Esophagus muscularis mucosa (tissue), 4 donors: Measurements from ENCODE around the gene DXO. TPM values are rescaled to one million over a fixed set of nuclear protein-coding genes. Genes with fewer than 3 reads are reported as not detected.
"Not testable (repeated sequence)": the region's sequence is repeated elsewhere in the genome, so short reads cannot be mapped to it uniquely, and the experiment has no call there.

Experiments
- DNase-seq: peaks from one replicate; pipeline ENCODE4 v3.0.0-alpha.2; 2017; ENCODE audit errors: extremely low spot score
- H3K27ac ChIP-seq, 4 donors: fragments of 200-600 bp; sonication (generic); replicated peaks in 1 of 4; 1 replicate in 3 of 4; 2 replicates in 1 of 4; pipeline ENCODE4 v1.5.1; 2016 to 2019; ENCODE audit warnings: mild to moderate bottlenecking in 1 of 4
- H3K27me3 ChIP-seq, 4 donors: fragments of 200-600 bp; sonication (generic); one replicate each; pipeline versions ENCODE4 v1.5.1 to v1.6.0; 2016 to 2019
- H3K36me3 ChIP-seq, 4 donors: fragments of 200-600 bp; sonication (generic); one replicate each; pipeline ENCODE4 v1.5.1; 2016 to 2019
- H3K4me1 ChIP-seq, 4 donors: fragments of 200-600 bp; sonication (generic); one replicate each; pipeline ENCODE4 v1.5.1; 2016 to 2019
- H3K4me3 ChIP-seq, 4 donors: fragments of 200-600 bp; sonication (generic); 1 replicate in 2 of 4; 2 replicates in 2 of 4; pipeline ENCODE4 v1.5.1; 2016 to 2019; ENCODE audit warnings: mild to moderate bottlenecking in 4 of 4, moderate library complexity in 1 of 4
- H3K9me3 ChIP-seq, 4 donors: fragments of 200-600 bp; sonication (generic); 1 replicate in 3 of 4; 2 replicates in 1 of 4; pipeline ENCODE4 v1.5.1; 2016 to 2019
- EP300 ChIP-seq: sonication (generic); formaldehyde crosslinking; IDR thresholded peaks from one replicate; pipeline ENCODE4 v1.6.1; 2017; ENCODE audit warnings: antibody characterized with exemption
- POLR2A ChIP-seq: fragments of 450-650 bp; IDR thresholded peaks from one replicate; pipeline ENCODE4 v1.6.1; 2017; ENCODE audit warnings: antibody characterized with exemption, moderate library complexity, mild to moderate bottlenecking, low read depth
- POLR2AphosphoS5 ChIP-seq, 2 donors: sonication (generic); formaldehyde crosslinking; IDR thresholded peaks; one replicate each; pipeline ENCODE4 v1.6.1; 2017; ENCODE audit warnings: antibody characterized with exemption in 2 of 2
- WGBS: methylation state at CpG from one replicate; pipeline ENCODE4 v1.1.5; 2018; 5-methylcytosine and 5-hydroxymethylcytosine counted together
- intact Hi-C: fragments of 100-400 bp; cut with DNase I; formaldehyde crosslinking; loops from one replicate; pipeline ENCODE4 v1.15.1; 2023
- total RNA-seq, 4 donors: library from RNA; depleted of rRNA; stranded (reverse); fragments of >200 nt; gene quantifications; one replicate each; pipeline versions ENCODE4 v1.1.0 to v1.2.1, GENCODE V29; 2016
- TF ChIP-seq, protein P1 (sequence below), 3 experiments: fragments of 200-600 bp in 2 of 3; fragments of 450-650 bp in 1 of 3; sonication (generic) in 2 of 3; IDR thresholded peaks; one replicate each; pipeline ENCODE4 v1.5.1; 2017 to 2019; ENCODE audit warnings: antibody characterized with exemption in 3 of 3, mild to moderate bottlenecking in 2 of 3, moderate library complexity in 1 of 3

DXO gene
- total RNA-seq, 4 donors from 2014 or later, result 12.9 to 18.4 (median 15.9) TPM

DNA sequence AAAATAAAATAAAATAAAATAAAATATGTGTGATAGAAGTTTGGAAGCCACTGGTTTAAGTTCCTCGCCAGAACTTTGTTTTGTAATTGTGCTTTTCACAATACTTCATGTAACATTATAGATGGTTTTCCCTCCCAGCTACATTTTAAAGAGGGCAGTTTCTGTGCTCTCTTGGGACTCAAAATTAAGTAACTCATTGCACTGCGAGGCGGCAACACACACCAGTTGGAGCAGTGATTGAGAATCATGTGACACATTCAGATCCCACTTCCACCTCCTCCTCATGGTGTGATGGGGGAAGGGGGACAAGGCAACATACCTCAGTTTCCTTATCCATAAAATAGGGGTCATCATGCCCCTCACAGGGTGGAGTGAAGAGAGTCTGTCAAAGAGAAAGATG is 36.9 kb downstream of the DXO start:
- Histone ChIP-seq H3K36me3 (no peaks in the 10 kb centered on the region), H3K9me3 (no peaks in the 10 kb centered on the region), H3K4me3 (no peak overlapping the region), H3K27me3 (peaks cover 0 to 4% (median 0%) of the 10 kb centered on the region in 4 donors), H3K4me1 (no peaks in the 10 kb centered on the region), H3K27ac (no peak overlapping the region)
- DNase-seq, result no peak
- TF ChIP-seq EP300 (no peak), POLR2AphosphoS5 (IDR thresholded peaks at IDR 0.05) (no peak), POLR2A (no peak)
- TF ChIP-seq, protein P1, sequence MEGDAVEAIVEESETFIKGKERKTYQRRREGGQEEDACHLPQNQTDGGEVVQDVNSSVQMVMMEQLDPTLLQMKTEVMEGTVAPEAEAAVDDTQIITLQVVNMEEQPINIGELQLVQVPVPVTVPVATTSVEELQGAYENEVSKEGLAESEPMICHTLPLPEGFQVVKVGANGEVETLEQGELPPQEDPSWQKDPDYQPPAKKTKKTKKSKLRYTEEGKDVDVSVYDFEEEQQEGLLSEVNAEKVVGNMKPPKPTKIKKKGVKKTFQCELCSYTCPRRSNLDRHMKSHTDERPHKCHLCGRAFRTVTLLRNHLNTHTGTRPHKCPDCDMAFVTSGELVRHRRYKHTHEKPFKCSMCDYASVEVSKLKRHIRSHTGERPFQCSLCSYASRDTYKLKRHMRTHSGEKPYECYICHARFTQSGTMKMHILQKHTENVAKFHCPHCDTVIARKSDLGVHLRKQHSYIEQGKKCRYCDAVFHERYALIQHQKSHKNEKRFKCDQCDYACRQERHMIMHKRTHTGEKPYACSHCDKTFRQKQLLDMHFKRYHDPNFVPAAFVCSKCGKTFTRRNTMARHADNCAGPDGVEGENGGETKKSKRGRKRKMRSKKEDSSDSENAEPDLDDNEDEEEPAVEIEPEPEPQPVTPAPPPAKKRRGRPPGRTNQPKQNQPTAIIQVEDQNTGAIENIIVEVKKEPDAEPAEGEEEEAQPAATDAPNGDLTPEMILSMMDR (IDR thresholded peaks at IDR 0.05), result no peak
- intact Hi-C loops, result no loop called here
- 70% methylated on average over 3 of the region's 3 CpGs for WGBS

DNA sequence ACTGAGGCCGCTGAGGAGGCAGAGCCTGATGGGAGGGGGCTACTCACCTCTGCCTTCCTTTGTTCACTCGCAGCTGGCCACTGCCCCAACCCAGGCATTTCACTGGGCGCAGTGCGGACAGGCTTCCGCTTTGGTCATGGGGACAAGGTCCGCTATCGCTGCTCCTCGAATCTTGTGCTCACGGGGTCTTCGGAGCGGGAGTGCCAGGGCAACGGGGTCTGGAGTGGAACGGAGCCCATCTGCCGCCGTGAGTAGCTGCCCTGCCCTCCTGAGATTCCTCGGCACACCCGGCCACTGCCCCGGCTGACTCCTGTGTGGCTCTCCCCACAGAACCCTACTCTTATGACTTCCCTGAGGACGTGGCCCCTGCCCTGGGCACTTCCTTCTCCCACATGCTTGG is 38.4 kb downstream of the DXO start:
- Histone ChIP-seq H3K9me3 (no peaks in the 10 kb centered on the region), H3K27ac (no peak overlapping the region), H3K27me3 (peaks cover 0 to 5% (median 2%) of the 10 kb centered on the region in 4 donors), H3K4me3 (no peak overlapping the region), H3K4me1 (no peaks in the 10 kb centered on the region), H3K36me3 (no peaks in the 10 kb centered on the region)
- intact Hi-C loops, result no loop called here
- DNase-seq, result no peak
- TF ChIP-seq POLR2A (no peak), EP300 (no peak), POLR2AphosphoS5 (IDR thresholded peaks at IDR 0.05) (no peak)
- WGBS, result 92% methylated on average over 7 of the region's 19 CpGs

DNA sequence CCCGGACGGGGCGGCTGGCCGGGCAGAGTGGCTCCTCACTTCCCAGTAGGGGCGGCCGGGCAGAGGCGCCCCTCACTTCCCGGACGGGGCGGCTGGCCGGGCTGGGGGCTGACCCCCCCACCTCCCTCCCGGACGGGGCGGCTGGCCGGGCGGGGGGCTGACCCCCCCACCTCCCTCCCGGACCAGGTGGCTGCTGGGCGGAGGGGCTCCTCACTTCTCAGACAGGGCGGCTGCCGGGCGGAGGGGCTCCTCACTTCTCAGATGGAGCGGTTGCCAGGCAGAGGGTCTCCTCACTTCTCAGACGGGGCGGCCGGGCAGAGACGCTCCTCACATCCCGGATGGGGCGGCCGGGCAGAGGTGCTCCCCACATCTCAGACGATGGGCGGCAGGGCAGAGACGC is 39.8 kb downstream of the DXO start:
- DNase-seq, H3K36me3 ChIP-seq, H3K4me3 ChIP-seq, H3K27me3 ChIP-seq, H3K4me1 ChIP-seq, H3K9me3 ChIP-seq, H3K27ac ChIP-seq, intact Hi-C loops: not testable (repeated sequence)
- WGBS, result 93% methylated on average over 11 of the region's 32 CpGs

DNA sequence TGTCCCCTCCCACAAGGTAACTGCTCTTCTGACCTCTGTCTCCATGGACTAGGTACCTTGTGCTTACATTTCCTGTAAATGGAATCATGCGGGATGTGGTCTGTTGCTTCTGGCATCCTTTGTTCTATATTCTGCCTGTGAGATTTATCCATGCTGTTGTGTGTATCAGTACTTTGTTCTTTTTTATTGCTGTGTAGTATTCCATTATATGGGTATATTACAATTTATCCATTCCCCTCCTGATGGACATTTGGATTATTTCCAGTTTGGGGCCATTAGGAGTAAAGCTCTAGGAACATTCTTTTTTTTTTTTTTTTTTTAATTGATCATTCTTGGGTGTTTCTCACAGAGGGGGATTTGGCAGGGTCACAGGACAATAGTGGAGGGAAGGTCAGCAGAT is 41.0 kb downstream of the DXO start:
- no peaks in the 10 kb centered on the region for H3K9me3 ChIP-seq
- H3K27me3 ChIP-seq, result peaks cover 0 to 5% (median 2%) of the 10 kb centered on the region in 4 donors
- no peaks in the 10 kb centered on the region for H3K4me1 ChIP-seq
- TF ChIP-seq POLR2A (no peak), EP300 (no peak), POLR2AphosphoS5 (IDR thresholded peaks at IDR 0.05) (no peak)
- TF ChIP-seq, protein P1 (IDR thresholded peaks at IDR 0.05), result no peak
- 90% methylated on average over 1 of the region's 1 CpG for WGBS
- no peak overlapping the region for H3K4me3 ChIP-seq
- DNase-seq, result no peak
- intact Hi-C loops, result no loop called here
- no peaks in the 10 kb centered on the region for H3K36me3 ChIP-seq
- no peak overlapping the region for H3K27ac ChIP-seq

DNA sequence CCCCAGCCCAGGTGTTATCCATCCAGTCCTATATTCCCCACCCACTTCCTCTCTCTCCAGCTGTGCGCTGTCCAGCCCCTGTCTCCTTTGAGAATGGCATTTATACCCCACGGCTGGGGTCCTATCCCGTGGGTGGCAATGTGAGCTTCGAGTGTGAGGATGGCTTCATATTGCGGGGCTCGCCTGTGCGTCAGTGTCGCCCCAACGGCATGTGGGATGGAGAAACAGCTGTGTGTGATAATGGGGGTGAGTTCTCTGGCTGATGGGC is 43.3 kb downstream of the DXO start:
- TF ChIP-seq, protein P1 (IDR thresholded peaks at IDR 0.05), result no peak
- Histone ChIP-seq H3K27ac (no peak overlapping the region), H3K9me3 (no peaks in the 10 kb centered on the region), H3K4me3 (no peak overlapping the region), H3K36me3 (no peaks in the 10 kb centered on the region), H3K27me3 (peaks cover 0 to 5% (median 2%) of the 10 kb centered on the region in 4 donors), H3K4me1 (no peaks in the 10 kb centered on the region)
- no peak for DNase-seq
- WGBS, result 35% methylated on average over 2 of the region's 9 CpGs
- intact Hi-C loops, result loop anchor here (10.0 kb wide), 1 partner anchor 346 kb away; no protein-coding TSS in a partner anchor

DNA sequence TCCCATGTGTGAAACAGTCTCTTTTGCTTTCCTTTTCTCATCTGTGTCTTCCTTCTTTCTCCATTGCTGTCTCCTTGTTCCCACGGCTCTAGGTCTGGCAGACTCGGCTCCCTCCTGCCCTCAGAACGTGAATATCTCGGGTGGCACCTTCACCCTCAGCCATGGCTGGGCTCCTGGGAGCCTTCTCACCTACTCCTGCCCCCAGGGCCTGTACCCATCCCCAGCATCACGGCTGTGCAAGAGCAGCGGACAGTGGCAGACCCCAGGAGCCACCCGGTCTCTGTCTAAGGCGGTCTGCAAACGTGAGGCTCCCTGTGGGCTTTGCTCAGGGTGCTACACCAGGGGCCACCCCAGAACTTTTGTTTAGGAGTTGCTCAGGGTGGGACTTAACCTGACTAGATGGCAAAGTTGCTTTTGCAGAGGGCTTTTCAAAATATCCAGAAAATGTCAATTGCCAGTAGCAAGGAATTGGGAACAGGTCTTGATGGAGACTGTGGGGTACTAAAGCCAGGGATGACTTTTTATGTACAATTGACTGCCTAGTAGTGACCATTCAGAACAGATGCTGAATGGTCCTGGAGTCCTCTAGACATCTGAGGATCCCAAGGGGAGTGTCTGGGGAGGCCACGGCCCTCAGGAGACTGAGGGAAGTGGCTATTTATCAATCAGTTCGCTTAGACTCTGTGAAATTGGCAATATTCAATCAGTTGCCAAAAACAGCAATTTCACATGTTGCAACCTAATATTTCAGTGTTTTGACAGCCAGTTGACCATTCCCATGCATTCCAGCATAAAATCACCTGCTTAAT is 43.9 kb downstream of the DXO start:
- DNase-seq, result no peak
- TF ChIP-seq EP300 (no peak), POLR2AphosphoS5 (IDR thresholded peaks at IDR 0.05) (no peak), POLR2A (no peak)
- TF ChIP-seq, protein P1 (IDR thresholded peaks at IDR 0.05), result no peak
- intact Hi-C loops, result loop anchor here (10.0 kb wide), 1 partner anchor 347 kb away; no protein-coding TSS in a partner anchor
- Histone ChIP-seq H3K27ac (peak overlapping the region in 1 of 4 donors; percentile 34), H3K4me1 (no peaks in the 10 kb centered on the region), H3K4me3 (peak overlapping the region; percentile 4 to 41 (median 22)), H3K36me3 (no peaks in the 10 kb centered on the region), H3K9me3 (no peaks in the 10 kb centered on the region), H3K27me3 (peaks cover 0 to 5% (median 2%) of the 10 kb centered on the region in 4 donors)
- 75% methylated on average over 8 of the region's 11 CpGs for WGBS
